H1 (cell line): ENCODE measurements around the gene PRMT1. TPM values are rescaled to one million over a fixed set of nuclear protein-coding genes. Genes with fewer than 3 reads are reported as not detected.
A peak's percentile ranks its signal among the peaks of the same experiment; 100 is the strongest.

Experiments
- CTCF ChIA-PET: fragments of 300-600 bp; sonication (Branson Sonifier 250); formaldehyde crosslinking; loops from one replicate; lab custom pipeline; 2021; ENCODE audit not compliant: partially characterized antibody; lab: Charles Lee
- POLR2A ChIA-PET: fragments of 300-600 bp; sonication (Branson Sonifier 250); formaldehyde crosslinking; loops from one replicate; lab custom pipeline; 2021; ENCODE audit warnings: inconsistent platforms; ENCODE audit not compliant: partially characterized antibody; lab: Charles Lee
- DNase-seq, 2 experiments: peaks; one replicate each; pipeline versions ENCODE4 v3.0.0 to v3.0.0-alpha.2; 2010 to 2022; ENCODE audit warnings: low spot score in 2 of 2, low read depth in 1 of 2, mixed read lengths in 1 of 2
- FAIRE-seq: peaks from 2 replicates; lab custom pipeline; 2011; peaks lifted over from hg19 to GRCh38; lab: Jason Lieb, UNC
- H2AFZ ChIP-seq: 2 replicates; pipeline ENCODE4 v1.8.1; 2012; ENCODE audit warnings: low read length, inconsistent platforms
- H2AK5ac ChIP-seq: 2 replicates; pipeline ENCODE4 v1.6.1; 2013; ENCODE audit warnings: low read depth, low read length
- H2BK120ac ChIP-seq: replicated peaks from 2 replicates; pipeline ENCODE3; 2013; ENCODE audit warnings: low read depth, low read length, inconsistent platforms
- H2BK12ac ChIP-seq: 2 replicates; pipeline ENCODE4 v1.6.1; 2013; ENCODE audit warnings: low read depth, low read length
- H2BK15ac ChIP-seq: 2 replicates; pipeline ENCODE4 v1.6.1; 2013; ENCODE audit warnings: low read length
- H2BK20ac ChIP-seq: 2 replicates; pipeline ENCODE4 v1.6.1; 2013; ENCODE audit warnings: low read length
- H2BK5ac ChIP-seq: 2 replicates; pipeline ENCODE4 v1.6.1; 2013; ENCODE audit warnings: low read depth, low read length
- H3K14ac ChIP-seq: 2 replicates; pipeline ENCODE4 v1.6.1; 2013; ENCODE audit warnings: inconsistent platforms; ENCODE audit not compliant: insufficient read length
- H3K18ac ChIP-seq: 2 replicates; pipeline ENCODE4 v1.6.1; 2013; ENCODE audit warnings: low read length; ENCODE audit errors: extremely low read depth
- H3K23ac ChIP-seq: 2 replicates; pipeline ENCODE4 v1.6.1; 2013; ENCODE audit warnings: inconsistent platforms; ENCODE audit not compliant: insufficient read length
- H3K23me2 ChIP-seq: 2 replicates; pipeline ENCODE4 v1.6.1; 2013; ENCODE audit warnings: low read depth, low read length
- H3K27ac ChIP-seq: 2 replicates; pipeline ENCODE4 v1.6.1; 2011; ENCODE audit warnings: low read depth, low read length, inconsistent platforms
- H3K27me3 ChIP-seq, 4 experiments: replicated peaks in 1 of 4; 1 replicate in 1 of 4; 2 replicates in 3 of 4; pipeline versions ENCODE4 v1.6.1 to v1.8.1; 2011 to 2013; ENCODE audit warnings: low read length in 3 of 4, mild to moderate bottlenecking in 3 of 4, inconsistent platforms in 2 of 4, mixed read lengths in 2 of 4, moderate library complexity in 1 of 4; ENCODE audit not compliant: control insufficient read depth in 3 of 4, insufficient read depth in 3 of 4; ENCODE audit errors: extremely low read depth in 1 of 4
- H3K36me3 ChIP-seq, 4 experiments: 2 replicates each; pipeline versions ENCODE4 v1.6.1 to v1.8.1; 2011 to 2013; ENCODE audit warnings: mild to moderate bottlenecking in 4 of 4, low read length in 3 of 4, moderate library complexity in 2 of 4, control low read depth in 1 of 4, inconsistent platforms in 1 of 4; ENCODE audit not compliant: insufficient read depth in 4 of 4, control insufficient read depth in 2 of 4
- H3K4ac ChIP-seq: replicated peaks from 2 replicates; pipeline ENCODE3; 2013; ENCODE audit warnings: low read length, low read depth, mixed read lengths, inconsistent platforms; ENCODE audit not compliant: insufficient read length
- H3K4me1 ChIP-seq, 4 experiments: replicated peaks in 1 of 4; 1 replicate in 1 of 4; 2 replicates in 3 of 4; pipeline versions ENCODE4 v1.6.1 to v1.8.1; 2011 to 2013; ENCODE audit warnings: low read length in 3 of 4, inconsistent platforms in 2 of 4, mixed read lengths in 1 of 4; ENCODE audit not compliant: insufficient read depth in 4 of 4, control insufficient read depth in 3 of 4
- H3K4me2 ChIP-seq, 2 experiments: 2 replicates each; pipeline versions ENCODE4 v1.6.1 to v1.8.1; 2011 to 2013; ENCODE audit warnings: low read depth in 2 of 2, low read length in 2 of 2, control low read depth in 1 of 2, inconsistent platforms in 1 of 2, mild to moderate bottlenecking in 1 of 2; ENCODE audit not compliant: insufficient read depth in 1 of 2
- H3K4me3 ChIP-seq, 4 experiments: fragments of 200-600, 300-600 bp in 1 of 4; sonication (generic), shearing (Covaris generic), sonication (Bioruptor Twin) in 1 of 4; 2 replicates each; pipeline versions ENCODE4 v1.5.1 to v1.8.1; 2011 to 2016; ENCODE audit warnings: low read length in 4 of 4, low read depth in 3 of 4, control low read depth in 2 of 4, inconsistent platforms in 2 of 4, mild to moderate bottlenecking in 2 of 4, mixed read lengths in 1 of 4, moderate library complexity in 1 of 4; ENCODE audit not compliant: insufficient read depth in 2 of 4; ENCODE audit errors: extremely low read depth in 1 of 4
- H3K56ac ChIP-seq: replicated peaks from 2 replicates; pipeline ENCODE3; 2013; ENCODE audit warnings: low read depth, mild to moderate bottlenecking, mixed read lengths, low read length, inconsistent platforms; ENCODE audit not compliant: insufficient read length
- H3K79me1 ChIP-seq: 2 replicates; pipeline ENCODE4 v1.6.1; 2013; ENCODE audit warnings: low read depth, low read length, control low read depth
- H3K79me2 ChIP-seq, 2 experiments: 2 replicates each; pipeline versions ENCODE4 v1.6.1 to v1.8.1; 2012 to 2013; ENCODE audit warnings: low read length in 2 of 2, mild to moderate bottlenecking in 2 of 2, inconsistent platforms in 1 of 2; ENCODE audit not compliant: insufficient read depth in 2 of 2, control insufficient read depth in 1 of 2
- H3K9ac ChIP-seq, 4 experiments: replicated peaks in 1 of 4; 1 replicate in 1 of 4; 2 replicates in 3 of 4; pipeline versions ENCODE4 v1.6.1 to v1.8.1; 2011 to 2013; ENCODE audit warnings: low read depth in 3 of 4, low read length in 3 of 4, control low read depth in 2 of 4, mild to moderate bottlenecking in 2 of 4, moderate library complexity in 2 of 4, inconsistent platforms in 1 of 4; ENCODE audit errors: extremely low read depth in 1 of 4
- H3K9me3 ChIP-seq, 2 experiments: 2 replicates each; pipeline versions ENCODE4 v1.6.1 to v1.8.1; 2012 to 2013; ENCODE audit warnings: mild to moderate bottlenecking in 2 of 2, moderate library complexity in 2 of 2, control low read depth in 1 of 2, inconsistent platforms in 1 of 2, low read depth in 1 of 2, low read length in 1 of 2, mixed read lengths in 1 of 2; ENCODE audit not compliant: insufficient read depth in 2 of 2
- H4K20me1 ChIP-seq, 2 experiments: replicated peaks in 1 of 2; 2 replicates each; pipeline versions ENCODE3 to v1.8.1; 2011 to 2013; ENCODE audit warnings: inconsistent platforms in 2 of 2, low read length in 2 of 2, mild to moderate bottlenecking in 1 of 2; ENCODE audit not compliant: insufficient read depth in 2 of 2, control insufficient read depth in 1 of 2
- H4K5ac ChIP-seq: 2 replicates; pipeline ENCODE4 v1.6.1; 2013; ENCODE audit warnings: low read length, low read depth, mixed read lengths, inconsistent platforms; ENCODE audit not compliant: insufficient read length
- H4K8ac ChIP-seq: 2 replicates; pipeline ENCODE4 v1.8.0; 2013; ENCODE audit warnings: mild to moderate bottlenecking, moderate library complexity, low read length, inconsistent platforms; ENCODE audit not compliant: insufficient read depth; ENCODE audit errors: extremely low read depth
- H4K91ac ChIP-seq: replicated peaks from 2 replicates; pipeline ENCODE3; 2013; ENCODE audit warnings: low read length, mixed read lengths, inconsistent platforms; ENCODE audit not compliant: insufficient read length
- POLR2A ChIP-seq, 2 experiments: IDR thresholded peaks; 1 replicate in 1 of 2; 2 replicates in 1 of 2; pipeline ENCODE4 v1.6.1; 2011; ENCODE audit warnings: low read depth in 2 of 2, low read length in 2 of 2, mild to moderate bottlenecking in 2 of 2; ENCODE audit errors: control extremely low read depth in 1 of 2
- SIX5 ChIP-seq: IDR thresholded peaks from 2 replicates; pipeline ENCODE4 v1.6.1; 2011; ENCODE audit warnings: mild to moderate bottlenecking, low read depth, low read length
- WGBS, 2 experiments: shearing (Covaris generic) in 1 of 2; methylation state at CpG; one replicate each; pipeline versions ENCODE4 v1.1.6 to v1.1.7; 2013 to 2015; ENCODE audit warnings: low lambda C conversion rate in 2 of 2, mixed read lengths in 2 of 2, inconsistent platforms in 1 of 2, low coverage in 1 of 2, missing lambda C conversion rate in 1 of 2; ENCODE audit not compliant: insufficient replicate concordance in 2 of 2, insufficient coverage in 1 of 2, insufficient read length in 1 of 2; ENCODE audit errors: extremely low coverage in 1 of 2, missing lambda C conversion rate in 1 of 2; 5-methylcytosine and 5-hydroxymethylcytosine counted together
- polyA plus RNA-seq, 7 experiments: library from polyadenylated mRNA; depleted of rRNA in 3 of 7; stranded (reverse) in 5 of 7; unstranded in 2 of 7; fragments of >200 nt in 5 of 7; fragments of 200-250 nt in 2 of 7; gene quantifications; 1 replicate in 5 of 7; 2 replicates in 1 of 7; 4 replicates in 1 of 7; pipeline versions ENCODE4 v1.2.1 to v1.2.3, GENCODE V29; 2011 to 2013; ENCODE audit warnings: missing spikeins in 2 of 7, mixed read lengths in 2 of 7
- total RNA-seq: library from RNA; stranded (reverse); fragmentation: NEBNext Ultra II Directional; extraction: Animal tissue kit (Norgen Biotek cat#: 25700); gene quantifications from 2 replicates; pipeline ENCODE4 v1.2.1, GENCODE V29; 2021

The PRMT1 gene
- total and polyA plus RNA-seq, 2 of the 8 experiments (the other 6 are each of a cell fraction or from before 2014, with no cell fraction given): 561 to 1,215 TPM

DNA sequence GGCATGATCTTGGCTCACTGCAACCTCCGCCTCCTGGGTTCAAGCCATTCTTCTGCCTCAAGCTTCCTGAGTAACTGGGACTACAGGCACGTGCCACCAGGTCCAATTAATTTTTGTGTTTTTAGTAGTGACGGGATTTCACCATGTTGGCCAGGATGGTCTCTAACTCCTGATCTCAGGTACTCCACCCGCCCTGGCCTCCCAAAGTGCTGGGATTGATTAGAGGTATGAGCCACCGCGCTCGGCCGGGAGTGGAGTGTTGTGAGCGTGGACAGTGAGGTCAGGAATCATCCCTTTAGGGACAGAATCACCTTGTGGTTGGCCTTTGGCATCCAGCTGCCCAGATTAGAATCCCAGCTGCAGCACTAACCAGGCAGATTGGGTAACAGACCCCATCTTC is 47.4 kb upstream of the PRMT1 start:
- no peak overlapping the region for H2BK120ac ChIP-seq
- no peak overlapping the region for H2BK20ac ChIP-seq
- no peaks in the 10 kb centered on the region for H3K27me3 ChIP-seq
- no peak overlapping the region for H3K14ac ChIP-seq
- no peak overlapping the region for H4K5ac ChIP-seq
- no peak overlapping the region for H3K4me2 ChIP-seq
- H3K4me3 ChIP-seq: no peak overlapping the region
- H3K4me1 ChIP-seq: 0 out of 7 replicates have a peak, but pooled peaks cover 0 to 3% (median 0%) of the 10 kb centered on the region in 4 experiments
- no peaks in the 10 kb centered on the region for H3K23me2 ChIP-seq
- no peaks in the 10 kb centered on the region for H3K9me3 ChIP-seq
- no peak overlapping the region for H3K9ac ChIP-seq
- no peak overlapping the region for H3K18ac ChIP-seq
- H2BK5ac ChIP-seq: no peak overlapping the region
- H2BK15ac ChIP-seq: no peak overlapping the region
- no peak overlapping the region for H3K56ac ChIP-seq
- H3K36me3 ChIP-seq: peaks cover 0 to 28% (median 8%) of the 10 kb centered on the region in 4 experiments; a peak in 6 of 8 replicates
- no peak overlapping the region for H3K4ac ChIP-seq
- DNase-seq: no peak
- H3K79me1 ChIP-seq: no peaks in the 10 kb centered on the region
- H4K91ac ChIP-seq: no peak overlapping the region
- no peak overlapping the region for H2BK12ac ChIP-seq
- TF ChIP-seq SIX5 (no peak), POLR2A (IDR thresholded peaks at IDR 0.05; ENCODE audit: control extremely low read depth in 1 of 2, low read depth in 2 of 2, low read length in 2 of 2) (peak in 1 of 2 experiments; percentile 24; a peak in 1 of 3 replicates)
- H3K23ac ChIP-seq: no peak overlapping the region
- no peak for FAIRE-seq
- POLR2A ChIA-PET: interaction anchor here (0.6 to 50.7 kb wide), 10 partner anchors 9 to 219 kb away, joined by 3 to 840 read pairs (median 4); partner anchors contain the start of genes BCL2L12, IRF3, PIH1D1 and PRR12
- CTCF ChIA-PET: interaction anchor here (1.4 to 2.0 kb wide), 2 partner anchors 32 to 123 kb away, joined by 4 to 6 read pairs; no protein-coding TSS in a partner anchor
- H2AFZ ChIP-seq: no peak overlapping the region
- no peak overlapping the region for H4K8ac ChIP-seq
- H3K79me2 ChIP-seq: no peaks in the 10 kb centered on the region
- no peak overlapping the region for H2AK5ac ChIP-seq
- no peak overlapping the region for H3K27ac ChIP-seq
- 92% methylated on average over 9 of the region's 9 CpGs; no CpG with 5 or more reads in 1 of the 2 experiments for WGBS, 2 experiments
- peaks cover under 1 to 4% of the 10 kb centered on the region in 2 experiments for H4K20me1 ChIP-seq
